ENCODE measurements around the gene CST3.
"Not testable (repeated sequence)": the region's sequence is repeated elsewhere in the genome, so short reads cannot be mapped to it uniquely, and the experiment has no call there.

Gene CST3

GRCh38 chr20:23628402-23629016 is 9.2 kb downstream of the CST3 start:
- DNase-seq (ENCODE audit: low read depth): no peak

GRCh38 chr20:23627501-23627900 is 10.3 kb downstream of the CST3 start:
- DNase-seq (ENCODE audit: low read depth): no peak

GRCh38 chr20:23626040-23626620 is 11.6 kb downstream of the CST3 start:
- peak; percentile 24 for DNase-seq (ENCODE audit: low read depth)

GRCh38 chr20:23625236-23625964 is 12.4 kb downstream of the CST3 start:
- DNase-seq (ENCODE audit: low read depth): no peak

- DNase-seq (ENCODE audit: low read depth): no peak
These were observed 13.4 kb downstream of the CST3 start for GRCh38 chr20:23624324-23624691.

- no peak for DNase-seq (ENCODE audit: low read depth)
These were observed 14.0 kb downstream of the CST3 start for GRCh38 chr20:23623666-23624323.

GRCh38 chr20:23622839-23623343 is 14.9 kb downstream of the CST3 start:
- peak; percentile 90 for DNase-seq (ENCODE audit: low read depth)

GRCh38 chr20:23622401-23622800 is 15.4 kb downstream of the CST3 start:
- DNase-seq (ENCODE audit: low read depth): not testable (repeated sequence)

- not testable (repeated sequence) for DNase-seq (ENCODE audit: low read depth)
These were observed 16.9 kb downstream of the CST3 start for GRCh38 chr20:23620670-23621386.

GRCh38 chr20:23614163-23614562 is 23.6 kb downstream of the CST3 start:
- DNase-seq (ENCODE audit: low read depth): no peak

GRCh38 chr20:23613676-23614075 is 24.1 kb downstream of the CST3 start:
- DNase-seq (ENCODE audit: low read depth): no peak

- DNase-seq (ENCODE audit: low read depth): no peak
These were observed 25.4 kb downstream of the CST3 start for GRCh38 chr20:23612396-23612795.

GRCh38 chr20:23609486-23610109 is 28.2 kb downstream of the CST3 start:
- no peak for DNase-seq (ENCODE audit: low read depth)

GRCh38 chr20:23608251-23608846 is 29.4 kb downstream of the CST3 start:
- DNase-seq (ENCODE audit: low read depth): no peak

- DNase-seq (ENCODE audit: low read depth): no peak
These were observed 30.1 kb downstream of the CST3 start for GRCh38 chr20:23607497-23608245.

- DNase-seq (ENCODE audit: low read depth): peak; percentile 80
These were observed 31.1 kb downstream of the CST3 start for GRCh38 chr20:23606652-23607049.

- no peak for DNase-seq (ENCODE audit: low read depth)
These were observed 31.7 kb downstream of the CST3 start, which contains the start of gene CST9 for GRCh38 chr20:23605867-23606651. TSS of gene CST9 (minus strand) at chr20:23605917. CDS start at chr20:23605864, 53 bp downstream.

- no peak for DNase-seq (ENCODE audit: low read depth)
These were observed 33.4 kb downstream of the CST3 start for GRCh38 chr20:23604306-23604705.

GRCh38 chr20:23603321-23603720 is 34.4 kb downstream of the CST3 start:
- DNase-seq (ENCODE audit: low read depth): no peak

Measured in EH (cell line).